WTC11 (cell line): ENCODE results near the gene HMGCS2. TPM values are rescaled to one million over a fixed set of nuclear protein-coding genes. Genes with fewer than 3 reads are reported as not detected.

Experiments used
- ATAC-seq: fragments of 200-7000 bp; cut with Tn5 transposase; 2 replicates; pipeline ENCODE4 v1.10.0; 2021; ENCODE audit warnings: mild to moderate bottlenecking, moderate library complexity
- CTCF ChIA-PET: fragments of 300-600 bp; sonication (Branson Sonifier 250); formaldehyde crosslinking; loops from one replicate; lab custom pipeline; 2021; ENCODE audit warnings: antibody characterized with exemption; lab: Charles Lee
- POLR2A ChIA-PET: fragments of 350-600 bp; sonication (Branson Sonifier 250); formaldehyde crosslinking; loops from one replicate; lab custom pipeline; 2021; ENCODE audit warnings: antibody characterized with exemption; lab: Charles Lee
- DNase-seq: peaks from one replicate; pipeline ENCODE4 v3.0.0; 2021; ENCODE audit warnings: low spot score
- H3K27ac Mint-ChIP-seq: 2 replicates; pipeline ENCODE4 v1.8.0; 2021; ENCODE audit warnings: mixed read lengths
- H3K27me3 Mint-ChIP-seq: 2 replicates; pipeline ENCODE4 v1.8.0; 2021; ENCODE audit warnings: low read depth, mild to moderate bottlenecking, moderate library complexity, mixed read lengths
- H3K36me3 Mint-ChIP-seq: 2 replicates; pipeline ENCODE4 v1.8.0; 2021; ENCODE audit warnings: mixed read lengths
- H3K4me1 Mint-ChIP-seq: 2 replicates; pipeline ENCODE4 v1.8.0; 2022; ENCODE audit warnings: mixed read lengths
- H3K4me3 Mint-ChIP-seq: 2 replicates; pipeline ENCODE4 v1.8.0; 2021; ENCODE audit warnings: mild to moderate bottlenecking, moderate library complexity, mixed read lengths
- H3K9me3 Mint-ChIP-seq: 2 replicates; pipeline ENCODE4 v1.8.0; 2021; ENCODE audit warnings: mixed read lengths
- ESRRA ChIP-seq: sonication (generic); formaldehyde crosslinking; IDR thresholded peaks from 2 replicates; pipeline ENCODE4 v1.8.1; 2022; ENCODE audit warnings: mild to moderate bottlenecking, missing genetic modification reagents, borderline replicate concordance
- FOXJ3 ChIP-seq: sonication (generic); formaldehyde crosslinking; IDR thresholded peaks from 2 replicates; pipeline ENCODE4 v1.9.0; 2021; ENCODE audit warnings: missing genetic modification reagents, mild to moderate bottlenecking, borderline replicate concordance
- FOXP4 ChIP-seq: sonication (generic); formaldehyde crosslinking; IDR thresholded peaks from 2 replicates; pipeline ENCODE4 v1.8.0; 2022; ENCODE audit warnings: mild to moderate bottlenecking, missing genetic modification reagents
- HMGA2 ChIP-seq: fragments of 250-450 bp; sonication (Bioruptor Pico); IDR thresholded peaks from 2 replicates; pipeline ENCODE4 v1.4.0; 2021; ENCODE audit warnings: mild to moderate bottlenecking, moderate library complexity
- IRF2 ChIP-seq: sonication (generic); formaldehyde crosslinking; IDR thresholded peaks from 2 replicates; pipeline ENCODE4 v1.8.0; 2022; ENCODE audit warnings: low read depth, missing genetic modification reagents, borderline replicate concordance
- RELA ChIP-seq: sonication (generic); formaldehyde crosslinking; IDR thresholded peaks from 2 replicates; pipeline ENCODE4 v1.8.1; 2022; ENCODE audit warnings: missing genetic modification reagents, mild to moderate bottlenecking, borderline replicate concordance
- RORB ChIP-seq: fragments of 250-450 bp; sonication (Bioruptor Pico); IDR thresholded peaks from 2 replicates; pipeline ENCODE4 v1.9.0; 2021; ENCODE audit warnings: mild to moderate bottlenecking
- TEAD4 ChIP-seq: sonication (generic); formaldehyde crosslinking; IDR thresholded peaks from 2 replicates; pipeline ENCODE4 v1.8.0; 2022; ENCODE audit warnings: mild to moderate bottlenecking, missing genetic modification reagents
- TP53 ChIP-seq: sonication (generic); formaldehyde crosslinking; IDR thresholded peaks from 2 replicates; pipeline ENCODE4 v1.8.1; 2023; ENCODE audit warnings: mild to moderate bottlenecking, missing genetic modification reagents
- ZNF281 ChIP-seq: sonication (generic); formaldehyde crosslinking; IDR thresholded peaks from 2 replicates; pipeline ENCODE4 v1.8.0; 2023; ENCODE audit warnings: mild to moderate bottlenecking, missing genetic modification reagents
- ZNF423 ChIP-seq: fragments of 250-450 bp; sonication (Bioruptor Pico); IDR thresholded peaks from 2 replicates; pipeline ENCODE4 v2.1.2; 2022; ENCODE audit warnings: mild to moderate bottlenecking, moderate library complexity
- total RNA-seq: library from RNA; stranded (reverse); gene quantifications from 3 replicates; pipeline ENCODE4 v1.2.3, GENCODE V29; 2021
- TF ChIP-seq, protein P1 (sequence below): sonication (generic); formaldehyde crosslinking; IDR thresholded peaks from 2 replicates; pipeline ENCODE4 v1.8.1; 2023; ENCODE audit warnings: mild to moderate bottlenecking, missing genetic modification reagents, borderline replicate concordance
- TF ChIP-seq, protein P2 (sequence below): fragments of 250-450 bp; sonication (Bioruptor Pico); IDR thresholded peaks from 2 replicates; pipeline ENCODE4 v1.8.0; 2021; ENCODE audit warnings: mild to moderate bottlenecking
- TF ChIP-seq, protein P3 (sequence below): fragments of 250-450 bp; sonication (Bioruptor Pico); IDR thresholded peaks from 2 replicates; pipeline ENCODE4 v1.9.0; 2021; ENCODE audit warnings: mild to moderate bottlenecking
- TF ChIP-seq, protein P4 (sequence below): sonication (generic); formaldehyde crosslinking; IDR thresholded peaks from 2 replicates; pipeline ENCODE4 v1.8.0; 2022; ENCODE audit warnings: missing genetic modification reagents

The HMGCS2 gene
- total RNA-seq, 1 experiment from 2014 or later = 0.24 TPM

GRCh38 chr1:119764220-119764619 lies 4.5 kb downstream of the HMGCS2 start (continued):
- TF ChIP-seq, protein P1, sequence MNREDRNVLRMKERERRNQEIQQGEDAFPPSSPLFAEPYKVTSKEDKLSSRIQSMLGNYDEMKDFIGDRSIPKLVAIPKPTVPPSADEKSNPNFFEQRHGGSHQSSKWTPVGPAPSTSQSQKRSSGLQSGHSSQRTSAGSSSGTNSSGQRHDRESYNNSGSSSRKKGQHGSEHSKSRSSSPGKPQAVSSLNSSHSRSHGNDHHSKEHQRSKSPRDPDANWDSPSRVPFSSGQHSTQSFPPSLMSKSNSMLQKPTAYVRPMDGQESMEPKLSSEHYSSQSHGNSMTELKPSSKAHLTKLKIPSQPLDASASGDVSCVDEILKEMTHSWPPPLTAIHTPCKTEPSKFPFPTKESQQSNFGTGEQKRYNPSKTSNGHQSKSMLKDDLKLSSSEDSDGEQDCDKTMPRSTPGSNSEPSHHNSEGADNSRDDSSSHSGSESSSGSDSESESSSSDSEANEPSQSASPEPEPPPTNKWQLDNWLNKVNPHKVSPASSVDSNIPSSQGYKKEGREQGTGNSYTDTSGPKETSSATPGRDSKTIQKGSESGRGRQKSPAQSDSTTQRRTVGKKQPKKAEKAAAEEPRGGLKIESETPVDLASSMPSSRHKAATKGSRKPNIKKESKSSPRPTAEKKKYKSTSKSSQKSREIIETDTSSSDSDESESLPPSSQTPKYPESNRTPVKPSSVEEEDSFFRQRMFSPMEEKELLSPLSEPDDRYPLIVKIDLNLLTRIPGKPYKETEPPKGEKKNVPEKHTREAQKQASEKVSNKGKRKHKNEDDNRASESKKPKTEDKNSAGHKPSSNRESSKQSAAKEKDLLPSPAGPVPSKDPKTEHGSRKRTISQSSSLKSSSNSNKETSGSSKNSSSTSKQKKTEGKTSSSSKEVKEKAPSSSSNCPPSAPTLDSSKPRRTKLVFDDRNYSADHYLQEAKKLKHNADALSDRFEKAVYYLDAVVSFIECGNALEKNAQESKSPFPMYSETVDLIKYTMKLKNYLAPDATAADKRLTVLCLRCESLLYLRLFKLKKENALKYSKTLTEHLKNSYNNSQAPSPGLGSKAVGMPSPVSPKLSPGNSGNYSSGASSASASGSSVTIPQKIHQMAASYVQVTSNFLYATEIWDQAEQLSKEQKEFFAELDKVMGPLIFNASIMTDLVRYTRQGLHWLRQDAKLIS (CRISPR knock-in tag) = no peak
- TF ChIP-seq FOXJ3 = no peak
- no peak for TF ChIP-seq RELA (CRISPR knock-in tag)

DNA sequence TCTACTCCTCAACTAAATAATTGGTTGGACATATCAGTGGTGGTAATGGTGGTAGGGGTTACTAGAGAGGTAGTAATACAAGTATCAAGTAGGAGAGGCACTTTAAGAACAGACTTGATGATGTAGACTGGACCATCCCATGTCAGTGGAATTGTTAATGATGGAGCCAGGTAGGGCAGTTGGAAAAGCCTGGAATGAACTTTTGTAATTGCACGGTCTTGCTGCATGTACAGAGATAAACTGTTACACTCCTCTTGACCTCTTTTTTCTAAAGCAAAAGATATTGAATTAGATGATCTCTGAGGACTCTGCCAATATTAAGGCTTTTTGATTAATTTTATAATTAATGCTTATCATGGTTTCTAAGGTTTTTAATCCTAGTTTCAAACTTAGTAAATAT lies 5.8 kb downstream of the HMGCS2 start:
- no peak overlapping the region for H3K4me3 Mint-ChIP-seq
- no peaks in the 10 kb centered on the region for H3K36me3 Mint-ChIP-seq
- ATAC-seq (no peak), DNase-seq (no peak)
- no peaks in the 10 kb centered on the region for H3K9me3 Mint-ChIP-seq
- H3K27me3 Mint-ChIP-seq = no peaks in the 10 kb centered on the region; the same call in 1 of the 2 replicates
- H3K4me1 Mint-ChIP-seq = peaks cover 3% of the 10 kb centered on the region
- TF ChIP-seq TEAD4 (CRISPR knock-in tag) (no peak), ESRRA (no peak)
- TF ChIP-seq, protein P2, sequence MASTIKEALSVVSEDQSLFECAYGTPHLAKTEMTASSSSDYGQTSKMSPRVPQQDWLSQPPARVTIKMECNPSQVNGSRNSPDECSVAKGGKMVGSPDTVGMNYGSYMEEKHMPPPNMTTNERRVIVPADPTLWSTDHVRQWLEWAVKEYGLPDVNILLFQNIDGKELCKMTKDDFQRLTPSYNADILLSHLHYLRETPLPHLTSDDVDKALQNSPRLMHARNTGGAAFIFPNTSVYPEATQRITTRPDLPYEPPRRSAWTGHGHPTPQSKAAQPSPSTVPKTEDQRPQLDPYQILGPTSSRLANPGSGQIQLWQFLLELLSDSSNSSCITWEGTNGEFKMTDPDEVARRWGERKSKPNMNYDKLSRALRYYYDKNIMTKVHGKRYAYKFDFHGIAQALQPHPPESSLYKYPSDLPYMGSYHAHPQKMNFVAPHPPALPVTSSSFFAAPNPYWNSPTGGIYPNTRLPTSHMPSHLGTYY (CRISPR knock-in tag) = no peak
- ChIA-PET POLR2A (no interaction called here), CTCF (no interaction called here)
- no peak overlapping the region for H3K27ac Mint-ChIP-seq

- peaks cover 7% of the 10 kb centered on the region for H3K4me1 Mint-ChIP-seq
- DNase-seq = no peak
- no peak overlapping the region for H3K27ac Mint-ChIP-seq
- no peaks in the 10 kb centered on the region for H3K36me3 Mint-ChIP-seq
- no peaks in the 10 kb centered on the region for H3K9me3 Mint-ChIP-seq
- no peak overlapping the region for H3K4me3 Mint-ChIP-seq
- ChIA-PET CTCF (no interaction called here), POLR2A (no interaction called here)
- peak; percentile 71 for ATAC-seq
- H3K27me3 Mint-ChIP-seq = no peaks in the 10 kb centered on the region; the same call in 1 of the 2 replicates
- TF ChIP-seq RORB (CRISPR knock-in tag) (no peak), ZNF423 (no peak), TEAD4 (CRISPR knock-in tag) (no peak), FOXP4 (CRISPR knock-in tag) (no peak), IRF2 (CRISPR knock-in tag) (no peak), HMGA2 (CRISPR knock-in tag) (no peak), TP53 (no peak), ZNF281 (CRISPR knock-in tag) (no peak)
- TF ChIP-seq, protein P3, sequence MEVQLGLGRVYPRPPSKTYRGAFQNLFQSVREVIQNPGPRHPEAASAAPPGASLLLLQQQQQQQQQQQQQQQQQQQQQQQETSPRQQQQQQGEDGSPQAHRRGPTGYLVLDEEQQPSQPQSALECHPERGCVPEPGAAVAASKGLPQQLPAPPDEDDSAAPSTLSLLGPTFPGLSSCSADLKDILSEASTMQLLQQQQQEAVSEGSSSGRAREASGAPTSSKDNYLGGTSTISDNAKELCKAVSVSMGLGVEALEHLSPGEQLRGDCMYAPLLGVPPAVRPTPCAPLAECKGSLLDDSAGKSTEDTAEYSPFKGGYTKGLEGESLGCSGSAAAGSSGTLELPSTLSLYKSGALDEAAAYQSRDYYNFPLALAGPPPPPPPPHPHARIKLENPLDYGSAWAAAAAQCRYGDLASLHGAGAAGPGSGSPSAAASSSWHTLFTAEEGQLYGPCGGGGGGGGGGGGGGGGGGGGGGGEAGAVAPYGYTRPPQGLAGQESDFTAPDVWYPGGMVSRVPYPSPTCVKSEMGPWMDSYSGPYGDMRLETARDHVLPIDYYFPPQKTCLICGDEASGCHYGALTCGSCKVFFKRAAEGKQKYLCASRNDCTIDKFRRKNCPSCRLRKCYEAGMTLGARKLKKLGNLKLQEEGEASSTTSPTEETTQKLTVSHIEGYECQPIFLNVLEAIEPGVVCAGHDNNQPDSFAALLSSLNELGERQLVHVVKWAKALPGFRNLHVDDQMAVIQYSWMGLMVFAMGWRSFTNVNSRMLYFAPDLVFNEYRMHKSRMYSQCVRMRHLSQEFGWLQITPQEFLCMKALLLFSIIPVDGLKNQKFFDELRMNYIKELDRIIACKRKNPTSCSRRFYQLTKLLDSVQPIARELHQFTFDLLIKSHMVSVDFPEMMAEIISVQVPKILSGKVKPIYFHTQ (CRISPR knock-in tag) = no peak
- TF ChIP-seq, protein P4, sequence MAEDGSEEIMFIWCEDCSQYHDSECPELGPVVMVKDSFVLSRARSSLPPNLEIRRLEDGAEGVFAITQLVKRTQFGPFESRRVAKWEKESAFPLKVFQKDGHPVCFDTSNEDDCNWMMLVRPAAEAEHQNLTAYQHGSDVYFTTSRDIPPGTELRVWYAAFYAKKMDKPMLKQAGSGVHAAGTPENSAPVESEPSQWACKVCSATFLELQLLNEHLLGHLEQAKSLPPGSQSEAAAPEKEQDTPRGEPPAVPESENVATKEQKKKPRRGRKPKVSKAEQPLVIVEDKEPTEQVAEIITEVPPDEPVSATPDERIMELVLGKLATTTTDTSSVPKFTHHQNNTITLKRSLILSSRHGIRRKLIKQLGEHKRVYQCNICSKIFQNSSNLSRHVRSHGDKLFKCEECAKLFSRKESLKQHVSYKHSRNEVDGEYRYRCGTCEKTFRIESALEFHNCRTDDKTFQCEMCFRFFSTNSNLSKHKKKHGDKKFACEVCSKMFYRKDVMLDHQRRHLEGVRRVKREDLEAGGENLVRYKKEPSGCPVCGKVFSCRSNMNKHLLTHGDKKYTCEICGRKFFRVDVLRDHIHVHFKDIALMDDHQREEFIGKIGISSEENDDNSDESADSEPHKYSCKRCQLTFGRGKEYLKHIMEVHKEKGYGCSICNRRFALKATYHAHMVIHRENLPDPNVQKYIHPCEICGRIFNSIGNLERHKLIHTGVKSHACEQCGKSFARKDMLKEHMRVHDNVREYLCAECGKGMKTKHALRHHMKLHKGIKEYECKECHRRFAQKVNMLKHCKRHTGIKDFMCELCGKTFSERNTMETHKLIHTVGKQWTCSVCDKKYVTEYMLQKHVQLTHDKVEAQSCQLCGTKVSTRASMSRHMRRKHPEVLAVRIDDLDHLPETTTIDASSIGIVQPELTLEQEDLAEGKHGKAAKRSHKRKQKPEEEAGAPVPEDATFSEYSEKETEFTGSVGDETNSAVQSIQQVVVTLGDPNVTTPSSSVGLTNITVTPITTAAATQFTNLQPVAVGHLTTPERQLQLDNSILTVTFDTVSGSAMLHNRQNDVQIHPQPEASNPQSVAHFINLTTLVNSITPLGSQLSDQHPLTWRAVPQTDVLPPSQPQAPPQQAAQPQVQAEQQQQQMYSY (CRISPR knock-in tag) = no peak
Observed at GRCh38 chr1:119762409-119762808, 6.3 kb downstream of the HMGCS2 start.
